Stimulated activated CD8-positive, alpha-beta memory T cell treated with anti-CD3 and anti-CD28 coated beads, Interleukin-4, amount 100 ng/mL, for 48 hours (primary cell): ENCODE results near the gene RGS3.

Source experiments
- DNase-seq: peaks from one replicate; pipeline ENCODE4 v3.0.0-alpha.2; 2020

The RGS3 gene

DNA sequence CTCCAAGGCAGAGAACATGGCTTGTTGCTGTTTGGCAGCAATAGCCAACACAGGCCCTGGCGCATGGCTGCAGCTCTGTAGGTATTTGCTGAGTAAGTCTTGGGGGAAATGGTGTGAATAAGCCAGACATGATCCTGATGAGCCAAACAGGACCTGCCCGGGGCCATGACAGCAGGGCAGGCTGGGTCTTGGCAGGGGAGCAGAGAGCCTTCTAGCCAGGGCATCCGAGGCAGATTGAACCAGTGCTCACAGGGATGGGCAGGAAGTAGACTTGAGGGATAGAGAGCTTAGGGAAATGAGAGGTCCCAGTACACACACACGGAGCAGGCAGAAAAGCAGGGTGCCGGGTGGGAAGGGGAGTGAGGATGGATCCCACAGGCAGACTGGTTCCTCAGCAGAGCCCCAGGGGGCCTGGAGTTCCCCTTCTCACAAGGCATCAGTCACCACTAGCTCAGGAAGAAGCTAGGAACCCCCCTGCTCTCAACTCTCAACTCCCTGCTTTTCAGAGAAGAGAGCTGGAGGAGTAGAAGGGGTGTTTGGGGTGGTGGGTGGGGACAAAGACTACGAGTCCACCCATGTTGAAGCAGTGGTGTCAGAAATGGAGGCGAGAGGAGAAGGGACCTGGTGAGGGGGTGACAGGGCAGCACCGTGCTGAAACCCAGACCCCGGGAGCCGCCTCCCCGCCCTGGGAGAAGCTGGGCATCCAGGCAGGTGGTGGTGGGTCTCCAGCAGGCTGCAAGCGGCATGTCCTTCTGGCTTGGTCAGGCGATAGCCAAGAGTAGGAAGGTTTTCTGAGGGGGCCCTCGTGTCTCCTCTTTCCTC is 111.1 kb downstream of the RGS3 start:
- DNase-seq = no peak

DNA sequence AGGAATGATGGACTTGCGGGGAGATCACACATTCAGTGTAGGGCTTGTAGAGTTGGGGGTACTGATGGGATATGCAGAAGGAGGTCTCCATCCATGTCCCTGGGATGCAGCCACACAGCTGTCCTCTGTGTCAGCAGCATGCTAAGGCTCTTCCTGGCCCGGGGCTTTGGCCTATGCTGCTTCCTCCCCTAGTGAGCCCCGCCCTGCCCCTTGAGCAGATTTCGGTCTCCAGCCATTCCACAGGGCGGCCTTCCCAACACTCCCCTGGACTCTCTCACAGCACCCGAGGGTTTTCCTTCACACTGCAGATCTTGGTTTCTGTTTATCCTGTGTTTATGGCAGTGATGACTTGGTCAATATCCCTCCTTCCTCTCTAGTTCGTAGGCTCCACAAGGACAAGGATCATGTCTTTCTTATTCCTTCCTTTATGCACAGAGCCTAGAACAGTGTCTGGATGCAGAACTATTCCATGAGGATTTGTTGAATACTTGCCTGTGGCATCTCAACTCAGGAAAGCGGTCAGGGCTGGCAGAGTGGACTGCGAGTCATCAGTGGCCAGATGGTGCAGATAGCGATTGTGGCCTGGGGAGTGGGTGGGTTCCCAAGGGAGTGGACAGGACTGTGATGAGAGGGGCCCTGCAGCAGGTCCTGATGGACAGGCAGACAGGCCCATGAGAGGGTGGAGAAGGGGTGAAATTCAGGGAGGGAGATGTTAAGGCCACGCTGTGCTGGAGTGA is 114.2 kb downstream of the RGS3 start:
- no peak for DNase-seq

DNA sequence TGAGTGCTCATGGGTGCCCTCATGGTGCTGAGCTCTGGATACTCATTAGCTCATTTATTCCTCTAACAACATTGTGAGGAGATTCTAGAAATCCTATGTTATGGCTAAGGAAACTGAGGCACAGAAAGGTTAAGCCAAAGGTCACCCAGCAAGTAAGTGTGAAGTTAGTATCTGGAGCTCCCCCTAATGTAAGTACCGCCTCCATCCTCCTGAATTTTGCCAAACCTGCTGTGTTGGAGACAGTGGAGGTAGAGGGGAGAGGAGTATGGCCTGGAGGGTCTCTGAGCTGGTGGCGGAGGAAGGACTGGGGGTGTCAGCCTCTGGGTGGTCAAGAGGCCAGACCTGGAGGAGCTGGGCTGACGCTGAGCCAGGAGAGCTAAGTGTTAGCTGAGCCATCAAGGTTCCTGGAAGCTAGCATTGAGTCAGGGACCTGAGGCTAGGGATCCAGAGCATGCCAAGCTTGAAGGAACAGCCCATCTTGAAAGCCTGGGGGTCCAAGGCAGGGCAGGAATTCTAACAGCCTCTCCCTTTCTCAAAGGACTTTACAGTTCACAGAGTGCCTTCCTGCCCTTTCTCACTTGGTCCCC is 114.8 kb downstream of the RGS3 start:
- peak; percentile 39 for DNase-seq

DNA sequence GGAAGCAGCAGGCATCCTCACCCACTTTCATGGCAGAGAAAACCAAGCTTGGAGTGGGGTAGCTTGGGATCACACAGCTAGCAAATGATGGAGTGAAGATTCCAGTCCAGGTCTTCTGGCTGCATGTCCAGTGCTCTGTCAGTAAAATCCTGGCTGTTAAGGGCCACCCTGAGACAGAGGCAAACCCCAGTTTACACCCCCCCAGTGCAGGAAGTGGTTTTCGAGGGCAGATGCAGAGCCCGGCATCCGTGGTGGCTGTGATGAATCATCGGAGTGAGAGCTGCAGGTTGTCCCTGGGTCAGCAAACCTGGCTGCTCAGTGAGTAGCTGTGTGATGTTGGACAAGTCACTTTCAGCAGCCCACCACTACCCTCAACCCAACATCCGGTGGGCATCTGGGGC is 115.4 kb downstream of the RGS3 start:
- peak; percentile 92 for DNase-seq

DNA sequence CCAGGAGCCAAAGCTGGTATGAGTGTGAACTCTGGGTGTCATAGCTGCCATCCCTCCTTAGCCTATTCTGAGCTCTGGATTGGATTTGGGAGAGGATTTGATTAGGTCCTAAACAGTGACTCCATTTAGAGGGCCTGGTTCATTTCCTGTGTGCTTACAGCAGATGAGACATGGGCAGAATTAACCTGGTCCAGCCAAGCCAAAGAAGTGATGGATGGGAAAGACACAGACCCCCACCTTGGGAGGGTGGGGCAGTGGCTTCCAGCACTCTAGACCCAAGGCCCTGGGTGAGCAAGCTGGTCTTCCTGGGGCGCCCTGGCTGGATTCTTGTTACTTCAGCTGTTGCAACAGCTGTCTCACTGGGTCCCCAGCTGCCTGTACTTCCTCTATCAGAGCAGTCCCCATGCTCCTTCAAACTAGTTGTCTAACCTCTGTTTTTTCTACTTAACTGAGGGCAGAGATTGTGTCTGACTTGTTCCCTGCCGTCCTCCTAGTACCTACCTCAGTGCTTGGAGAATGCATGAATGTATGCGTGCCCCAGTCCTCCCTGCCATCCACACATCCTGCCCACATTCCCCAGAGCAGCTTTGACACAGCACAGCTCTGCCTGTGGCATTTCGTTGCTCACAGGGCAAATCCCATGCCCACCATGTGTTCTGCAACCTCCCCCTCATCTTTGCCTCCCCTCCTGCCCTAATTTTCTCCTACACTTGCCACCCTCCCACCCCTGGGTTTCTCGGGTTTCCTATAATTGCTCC is 115.9 kb downstream of the RGS3 start:
- peak; percentile 47 for DNase-seq

DNA sequence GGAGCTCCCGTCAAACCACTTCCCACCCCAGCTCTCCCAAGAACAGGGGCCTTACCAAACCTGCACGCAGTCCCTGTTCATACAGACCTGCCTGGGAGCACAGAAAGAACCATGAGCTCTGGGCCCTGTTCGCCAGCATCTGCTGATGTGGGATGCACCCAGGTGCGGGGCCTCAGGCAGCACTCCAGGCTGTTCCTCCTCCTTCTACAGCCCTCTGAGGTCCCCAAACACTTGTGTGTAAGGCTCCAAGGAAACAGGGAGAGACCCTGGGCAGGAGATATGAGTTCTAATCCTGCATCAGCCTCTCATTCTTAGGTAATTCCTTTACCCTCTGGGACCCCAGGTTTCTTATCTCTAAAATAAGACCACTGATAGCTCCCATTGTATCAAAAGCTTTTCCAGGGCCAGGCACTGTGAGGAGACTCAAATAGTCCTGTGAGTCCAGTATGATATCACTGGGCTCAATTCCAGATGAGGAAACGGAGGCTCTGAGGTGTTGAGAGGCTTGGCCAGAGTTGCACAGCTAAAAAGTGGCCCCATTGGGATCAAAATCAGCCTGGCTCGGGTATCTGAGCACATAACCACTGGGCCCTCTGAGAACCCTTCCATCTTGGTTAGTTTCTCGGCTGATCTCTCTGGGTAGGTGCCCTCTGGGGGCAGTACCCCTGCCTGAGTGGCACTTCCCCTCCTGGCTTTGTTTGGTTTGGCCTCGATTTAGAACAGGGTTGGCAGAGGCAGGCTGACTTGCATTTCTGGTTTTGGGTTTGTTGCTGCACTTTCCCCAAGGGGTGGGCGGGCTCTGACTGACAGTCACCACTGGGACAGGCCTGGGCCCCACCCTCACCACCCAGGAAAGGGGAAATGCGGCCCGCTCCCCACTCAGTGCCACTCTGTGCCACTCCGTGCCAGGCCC is 116.8 kb downstream of the RGS3 start:
- peak; percentile 83 for DNase-seq

DNA sequence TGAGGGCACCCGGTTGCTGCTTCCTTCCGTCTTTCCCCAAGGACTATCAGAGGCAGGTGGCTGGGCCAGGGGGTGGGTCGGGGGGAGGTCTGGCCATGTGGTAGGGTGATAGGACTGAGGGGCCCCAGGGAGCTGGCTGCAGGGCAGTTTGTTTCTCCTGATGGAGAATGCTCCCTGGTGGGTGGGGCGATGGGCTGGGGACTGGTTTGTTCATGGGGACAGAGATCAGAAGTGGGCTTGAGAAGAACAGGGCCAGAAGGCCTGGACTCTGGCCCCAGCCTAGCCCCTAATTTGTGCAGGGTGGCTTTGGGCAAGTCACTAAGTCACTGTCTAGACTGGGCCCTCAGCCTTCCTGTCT is 117.4 kb downstream of the RGS3 start:
- DNase-seq = no peak

DNA sequence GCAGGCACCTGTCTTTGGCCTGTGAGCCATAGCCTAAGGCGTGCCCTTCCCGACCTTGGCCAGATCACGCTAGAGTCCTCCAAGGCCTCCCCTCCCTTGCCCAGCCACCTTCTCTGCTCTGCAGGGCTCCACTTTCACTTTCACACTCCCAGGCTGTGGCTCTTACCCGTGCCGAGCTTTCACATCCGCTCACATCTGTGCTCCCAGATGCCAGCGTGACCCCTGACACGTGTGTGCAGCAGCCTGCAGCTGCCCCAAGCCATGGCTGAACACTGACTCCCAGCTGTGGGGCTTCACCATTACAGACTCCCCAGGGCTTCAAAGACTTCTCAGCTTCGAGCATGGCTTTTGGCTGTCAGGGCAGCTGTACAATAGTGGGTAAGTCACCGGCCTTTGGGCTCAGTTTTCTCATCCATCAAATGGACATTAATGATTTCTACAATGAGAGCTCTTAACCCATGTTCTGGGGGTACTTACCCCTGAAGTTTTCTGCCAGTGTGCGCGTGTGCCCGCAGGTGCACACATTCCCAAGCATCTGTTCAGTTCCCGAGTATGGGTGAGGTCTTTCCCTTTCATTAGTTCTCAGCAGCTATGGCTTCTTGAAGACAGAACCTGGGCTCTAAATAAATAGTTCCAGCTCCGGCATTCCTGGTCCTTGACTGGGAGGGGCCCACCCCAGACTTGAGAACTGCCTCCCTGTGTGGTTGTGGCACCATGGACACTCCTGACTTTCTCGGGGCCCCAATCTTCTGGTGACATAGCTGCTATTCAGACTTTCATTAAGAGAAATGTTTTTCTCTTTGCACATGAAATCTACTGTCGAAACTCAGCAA is 118.6 kb downstream of the RGS3 start:
- DNase-seq = peak; percentile 84

DNA sequence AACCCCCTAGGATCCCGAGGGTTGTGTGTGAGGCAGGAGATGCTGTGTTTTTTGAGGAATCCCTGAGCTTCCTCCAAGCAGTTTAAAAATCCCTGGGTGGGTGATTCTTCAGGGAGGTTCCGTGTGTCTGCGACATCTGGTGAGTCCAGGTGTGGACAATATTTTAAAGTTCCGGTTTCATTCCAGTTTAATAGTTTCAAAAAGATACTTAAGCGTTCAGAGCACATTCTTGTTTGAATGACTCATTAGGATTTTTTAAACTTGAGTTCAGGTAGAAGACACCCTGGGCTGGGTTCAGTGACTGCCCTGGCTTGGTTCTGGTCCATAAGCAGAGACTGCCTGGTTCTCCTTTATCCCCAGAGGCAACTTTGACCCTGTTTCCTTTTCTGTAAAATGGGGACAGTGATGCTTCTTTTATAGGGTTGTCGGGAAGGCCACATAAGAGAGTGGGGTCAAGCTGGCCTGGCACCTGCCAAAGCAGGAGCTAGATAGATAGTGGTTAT is 119.2 kb downstream of the RGS3 start:
- DNase-seq = no peak

DNA sequence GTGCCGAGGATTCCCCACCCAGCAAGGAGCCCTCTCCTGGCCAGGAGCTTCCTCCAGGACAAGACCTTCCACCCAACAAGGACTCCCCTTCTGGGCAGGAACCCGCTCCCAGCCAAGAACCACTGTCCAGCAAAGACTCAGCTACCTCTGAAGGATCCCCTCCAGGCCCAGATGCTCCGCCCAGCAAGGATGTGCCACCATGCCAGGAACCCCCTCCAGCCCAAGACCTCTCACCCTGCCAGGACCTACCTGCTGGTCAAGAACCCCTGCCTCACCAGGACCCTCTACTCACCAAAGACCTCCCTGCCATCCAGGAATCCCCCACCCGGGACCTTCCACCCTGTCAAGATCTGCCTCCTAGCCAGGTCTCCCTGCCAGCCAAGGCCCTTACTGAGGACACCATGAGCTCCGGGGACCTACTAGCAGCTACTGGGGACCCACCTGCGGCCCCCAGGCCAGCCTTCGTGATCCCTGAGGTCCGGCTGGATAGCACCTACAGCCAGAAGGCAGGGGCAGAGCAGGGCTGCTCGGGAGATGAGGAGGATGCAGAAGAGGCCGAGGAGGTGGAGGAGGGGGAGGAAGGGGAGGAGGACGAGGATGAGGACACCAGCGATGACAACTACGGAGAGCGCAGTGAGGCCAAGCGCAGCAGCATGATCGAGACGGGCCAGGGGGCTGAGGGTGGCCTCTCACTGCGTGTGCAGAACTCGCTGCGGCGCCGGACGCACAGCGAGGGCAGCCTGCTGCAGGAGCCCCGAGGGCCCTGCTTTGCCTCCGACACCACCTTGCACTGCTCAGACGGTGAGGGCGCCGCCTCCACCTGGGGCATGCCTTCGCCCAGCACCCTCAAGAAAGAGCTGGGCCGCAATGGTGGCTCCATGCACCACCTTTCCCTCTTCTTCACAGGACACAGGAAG is 120.2 kb downstream of the RGS3 start:
- no peak for DNase-seq

DNA sequence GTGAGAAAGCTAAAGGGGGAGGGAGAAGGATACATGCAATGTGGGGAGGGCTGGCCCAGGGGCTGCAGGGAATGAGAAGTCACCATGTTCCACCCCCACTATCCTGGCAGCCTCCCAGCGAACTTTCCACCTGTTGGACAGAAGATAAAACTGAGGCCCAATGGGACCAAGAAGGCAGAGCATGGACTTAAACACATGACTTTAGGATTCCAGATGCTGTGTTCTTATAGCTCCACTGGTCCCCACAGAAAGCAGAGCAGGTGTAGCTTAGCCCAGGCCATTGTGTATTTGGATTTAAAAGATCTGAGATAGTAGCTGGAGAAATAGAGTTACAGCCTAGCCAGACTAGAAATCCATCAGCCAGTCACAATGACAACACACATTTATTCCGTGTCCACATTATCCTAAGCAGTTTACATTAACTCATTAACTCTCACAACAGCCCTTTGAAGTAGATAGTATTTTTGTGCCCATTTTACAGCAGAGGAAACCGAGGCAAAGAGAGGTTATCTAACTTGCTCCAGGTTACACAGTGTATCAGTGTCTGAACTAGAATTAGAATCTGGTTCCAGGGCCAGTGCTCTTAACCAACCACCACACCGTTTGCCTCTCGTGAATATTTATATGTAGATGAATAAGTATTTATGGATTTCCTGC is 121.0 kb downstream of the RGS3 start:
- no peak for DNase-seq

DNA sequence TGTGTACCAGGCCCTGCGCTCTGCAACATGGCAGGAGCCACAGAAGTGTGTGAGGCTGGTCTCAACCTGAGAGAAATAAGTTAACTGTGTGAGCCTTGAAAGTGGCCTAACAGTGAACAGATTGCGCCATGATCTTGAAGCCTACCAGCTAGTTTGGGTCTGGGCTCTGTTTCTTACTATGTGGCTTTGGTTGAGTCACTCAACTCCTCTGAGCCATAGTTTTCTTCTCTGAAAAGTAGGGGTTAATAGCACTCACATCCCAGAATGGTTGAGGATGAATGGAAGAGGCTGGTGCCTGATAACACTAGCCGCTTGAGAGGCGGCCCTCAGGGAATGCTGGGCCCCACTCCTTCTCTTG is 121.5 kb downstream of the RGS3 start:
- DNase-seq = no peak

DNA sequence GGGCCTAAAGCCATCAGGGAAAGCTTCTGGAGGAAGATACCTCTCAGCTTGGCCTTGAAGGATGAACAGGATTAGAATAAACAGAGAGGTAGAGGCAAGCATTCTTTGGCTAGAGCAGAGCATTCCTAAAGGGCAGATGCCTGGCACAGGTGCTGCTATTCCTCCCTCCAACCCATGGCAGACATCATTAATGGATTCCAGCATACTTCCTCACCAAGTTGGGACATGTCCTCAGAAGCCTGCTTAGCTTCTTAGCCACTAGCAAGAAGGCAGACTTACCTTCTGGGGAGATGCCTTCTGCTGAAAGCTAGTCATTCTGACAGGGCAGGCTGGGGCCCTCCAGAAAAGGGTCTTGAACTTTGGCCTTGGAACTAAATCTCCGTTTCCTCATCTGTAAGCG is 122.0 kb downstream of the RGS3 start:
- DNase-seq = no peak

DNA sequence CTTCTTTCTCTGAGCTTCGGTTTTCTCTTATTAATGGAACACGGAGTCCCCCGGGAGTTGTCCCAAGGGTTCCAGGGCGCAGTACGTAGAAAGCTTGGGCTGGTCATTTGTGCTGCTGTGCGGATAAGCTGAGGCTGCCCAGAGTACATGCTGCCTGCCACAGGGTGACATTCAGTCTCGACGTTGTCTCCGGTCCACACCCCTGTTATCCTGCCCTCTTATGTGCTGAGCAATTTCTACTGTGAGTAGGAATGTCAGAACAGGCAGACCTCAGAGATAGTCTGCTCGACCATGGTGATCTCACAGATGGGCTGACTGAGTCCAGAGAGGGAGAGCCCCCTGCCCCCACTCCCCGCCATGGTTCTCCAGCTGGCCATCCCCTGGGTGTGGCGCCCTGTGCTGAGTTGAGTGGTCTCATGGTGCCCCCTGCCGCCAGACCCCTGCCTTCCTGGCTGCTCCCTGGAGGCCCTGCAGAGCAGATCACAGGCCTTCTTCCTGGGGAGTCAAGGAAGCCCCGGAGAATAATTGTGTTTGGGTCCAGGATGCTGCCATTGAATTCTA is 124.0 kb downstream of the RGS3 start:
- no peak for DNase-seq

DNA sequence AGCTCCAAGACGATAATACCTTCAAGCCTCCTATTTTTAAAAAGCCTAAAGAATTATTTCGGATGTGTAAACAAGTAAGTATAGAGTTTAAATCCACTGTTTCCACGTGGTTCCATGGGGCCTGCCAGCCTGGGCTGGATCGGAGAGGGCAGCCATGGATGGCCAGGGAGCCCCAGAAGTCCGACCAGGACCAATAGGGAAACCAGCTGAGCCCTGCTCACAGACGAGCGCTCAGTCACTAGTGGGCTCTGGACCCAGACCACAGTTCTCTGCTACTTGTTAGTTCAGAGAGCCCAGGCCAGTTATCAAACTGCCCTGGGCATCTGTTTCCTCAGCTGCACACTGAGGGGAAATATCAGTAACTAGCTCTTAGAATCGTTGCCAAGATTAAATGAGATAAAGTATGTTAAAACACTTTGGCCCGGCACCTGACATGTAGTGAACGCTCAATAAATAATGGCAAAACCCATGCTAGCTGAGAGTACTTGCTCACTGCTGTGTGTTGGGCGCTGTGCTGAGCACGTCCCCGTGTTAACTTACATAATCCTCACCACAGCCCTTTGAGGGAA is 124.8 kb downstream of the RGS3 start:
- DNase-seq = no peak

DNA sequence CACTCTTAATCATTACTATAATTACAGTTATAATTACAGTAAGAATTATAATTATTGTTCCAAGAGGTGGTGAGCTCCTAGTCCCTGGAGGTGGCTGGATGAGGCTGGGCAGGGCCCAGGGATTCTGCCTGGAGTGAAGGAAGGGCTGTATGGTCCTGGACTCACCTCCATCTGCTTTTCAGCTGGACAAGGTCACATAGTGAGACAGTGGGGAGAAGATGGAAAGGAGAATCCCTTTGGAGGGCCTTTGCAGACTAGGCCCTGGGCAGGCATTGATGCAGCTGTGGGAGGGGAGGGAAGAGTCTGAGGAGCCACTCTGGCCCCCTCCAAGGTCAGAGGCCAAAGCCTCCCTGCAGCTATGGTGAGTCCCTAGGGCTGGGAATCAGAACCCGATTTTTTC is 125.4 kb downstream of the RGS3 start:
- no peak for DNase-seq

DNA sequence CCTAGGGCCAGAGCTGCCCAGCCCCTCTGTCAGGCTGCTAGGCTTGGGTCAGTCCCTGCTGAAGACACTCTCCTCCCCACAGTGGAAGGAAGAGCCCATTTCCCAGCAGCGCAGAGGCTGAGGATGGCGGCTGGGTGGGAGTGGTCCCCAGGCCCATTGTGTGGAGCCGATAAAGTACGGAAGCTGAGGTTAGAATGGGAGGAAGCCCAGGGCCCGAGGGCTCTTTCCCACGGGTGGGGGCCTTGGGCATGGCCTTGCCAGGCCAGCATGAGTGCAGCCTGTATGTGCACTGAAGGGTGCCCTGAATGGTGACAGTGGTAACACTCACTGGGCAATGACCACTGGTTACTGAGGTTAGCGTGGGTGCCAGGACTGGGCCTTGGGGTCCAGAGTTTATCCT is 125.9 kb downstream of the RGS3 start:
- no peak for DNase-seq

DNA sequence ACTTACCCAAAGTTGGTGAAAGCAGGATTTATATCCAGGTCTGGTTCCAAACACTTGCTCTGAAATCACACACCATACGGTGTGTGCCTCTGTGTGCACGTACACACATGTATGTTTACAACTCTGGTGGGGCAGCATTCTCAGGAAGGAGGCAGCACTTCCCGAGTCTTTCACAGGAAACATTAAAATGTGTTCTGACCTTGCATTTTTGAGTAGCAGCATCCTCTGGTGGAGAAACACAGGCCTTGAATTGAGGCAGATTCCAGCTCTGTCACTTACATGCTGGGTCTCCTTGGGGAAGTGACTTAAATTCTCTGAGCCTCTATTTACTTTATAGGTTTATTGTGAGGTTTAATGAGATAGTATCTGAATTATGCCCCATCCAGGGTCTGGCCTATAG is 126.4 kb downstream of the RGS3 start:
- DNase-seq = no peak

DNA sequence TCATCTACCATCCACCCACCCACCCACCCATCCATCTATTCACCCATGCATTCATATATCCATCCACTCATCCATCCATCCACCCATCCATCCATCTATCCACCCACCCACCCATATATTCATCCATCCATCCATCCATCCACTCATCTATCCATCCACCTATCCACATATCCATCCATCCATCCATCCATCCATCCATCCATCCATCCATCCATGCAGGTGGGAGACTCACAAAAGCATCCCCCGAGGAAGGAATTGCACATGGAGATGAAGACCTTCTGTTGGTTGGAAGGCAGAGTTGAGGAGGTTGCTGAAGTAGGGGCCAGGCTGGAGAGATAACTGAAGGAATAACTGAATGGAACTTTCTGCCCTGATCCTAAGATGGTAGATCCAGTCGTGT is 126.9 kb downstream of the RGS3 start:
- no peak for DNase-seq
